HUES64 (cell line): ENCODE data around the gene MYO7B.

ENCODE experiments used
- H3K27ac ChIP-seq: 2 replicates; pipeline ENCODE4 v1.7.0; 2013; ENCODE audit warnings: low read depth, low read length, inconsistent platforms
- H3K27me3 ChIP-seq: 2 replicates; pipeline ENCODE4 v1.6.1; 2013; ENCODE audit warnings: mild to moderate bottlenecking, low read length; ENCODE audit not compliant: insufficient read depth
- H3K36me3 ChIP-seq: 2 replicates; pipeline ENCODE4 v1.6.1; 2013; ENCODE audit warnings: mild to moderate bottlenecking, low read length; ENCODE audit not compliant: insufficient read depth
- H3K4me1 ChIP-seq: 2 replicates; pipeline ENCODE4 v1.6.1; 2013; ENCODE audit warnings: mild to moderate bottlenecking, low read length, moderate library complexity; ENCODE audit not compliant: insufficient read depth
- H3K4me3 ChIP-seq: 2 replicates; pipeline ENCODE4 v1.5.1; 2013; ENCODE audit warnings: mild to moderate bottlenecking, low read length, moderate library complexity
- H3K9ac ChIP-seq: 2 replicates; pipeline ENCODE4 v1.6.1; 2013; ENCODE audit warnings: mild to moderate bottlenecking, low read depth, low read length
- H3K9me3 ChIP-seq: 2 replicates; pipeline ENCODE4 v1.6.1; 2013; ENCODE audit warnings: low read depth, low read length; ENCODE audit not compliant: insufficient read depth
- WGBS: fragments of 150-250, 120-280 bp; methylation state at CpG from one replicate; pipeline ENCODE4 v1.1.7; 2013; ENCODE audit warnings: missing lambda C conversion rate; 5-methylcytosine and 5-hydroxymethylcytosine counted together

Gene MYO7B

GRCh38 chr2:127646487-127647241, 111.2 kb downstream of the MYO7B start:
- no peaks in the 10 kb centered on the region for H3K4me1 ChIP-seq

GRCh38 chr2:127647242-127648190, 112.0 kb downstream of the MYO7B start:
- Histone ChIP-seq H3K27ac (no peak overlapping the region), H3K27me3 (no peaks in the 10 kb centered on the region), H3K9ac (no peak overlapping the region)

More at GRCh38 chr2:127646487-127647241, 111.2 kb downstream of the MYO7B start:
- 94% methylated on average over 24 of the region's 24 CpGs for WGBS
- no peaks in the 10 kb centered on the region for H3K36me3 ChIP-seq
- H3K27me3 ChIP-seq: no peaks in the 10 kb centered on the region
- H3K9ac ChIP-seq: no peak overlapping the region
- H3K27ac ChIP-seq: no peak overlapping the region
- H3K4me3 ChIP-seq: no peak overlapping the region
- H3K9me3 ChIP-seq: no peaks in the 10 kb centered on the region

GRCh38 chr2:127648321-127648720, 112.8 kb downstream of the MYO7B start:
- Histone ChIP-seq H3K36me3 (no peaks in the 10 kb centered on the region), H3K9ac (no peak overlapping the region), H3K9me3 (no peaks in the 10 kb centered on the region), H3K4me1 (no peaks in the 10 kb centered on the region), H3K27ac (no peak overlapping the region), H3K27me3 (no peaks in the 10 kb centered on the region), H3K4me3 (no peak overlapping the region)
- 90% methylated on average over 6 of the region's 6 CpGs for WGBS

More at GRCh38 chr2:127647242-127648190, 112.0 kb downstream of the MYO7B start:
- H3K4me1 ChIP-seq: no peaks in the 10 kb centered on the region
- no peaks in the 10 kb centered on the region for H3K9me3 ChIP-seq
- WGBS: 77% methylated on average over 16 of the region's 16 CpGs
- no peaks in the 10 kb centered on the region for H3K36me3 ChIP-seq
- no peak overlapping the region for H3K4me3 ChIP-seq

- 77% methylated on average over 12 of the region's 12 CpGs for WGBS
- no peaks in the 10 kb centered on the region for H3K4me1 ChIP-seq
Observed at GRCh38 chr2:127649100-127649611, 113.7 kb downstream of the MYO7B start.

GRCh38 chr2:127649684-127650040, 114.2 kb downstream of the MYO7B start:
- H3K9me3 ChIP-seq: no peaks in the 10 kb centered on the region
- no peak overlapping the region for H3K4me3 ChIP-seq
- H3K9ac ChIP-seq: no peak overlapping the region
- no peaks in the 10 kb centered on the region for H3K27me3 ChIP-seq
- H3K4me1 ChIP-seq: no peaks in the 10 kb centered on the region
- WGBS: 17% methylated on average over 7 of the region's 7 CpGs
- no peaks in the 10 kb centered on the region for H3K36me3 ChIP-seq
- no peak overlapping the region for H3K27ac ChIP-seq

More at GRCh38 chr2:127649100-127649611, 113.7 kb downstream of the MYO7B start:
- H3K36me3 ChIP-seq: no peaks in the 10 kb centered on the region
- H3K4me3 ChIP-seq: no peak overlapping the region
- H3K9me3 ChIP-seq: no peaks in the 10 kb centered on the region
- no peak overlapping the region for H3K27ac ChIP-seq
- no peak overlapping the region for H3K9ac ChIP-seq
- no peaks in the 10 kb centered on the region for H3K27me3 ChIP-seq

GRCh38 chr2:127650041-127650784, 114.7 kb downstream of the MYO7B start:
- no peaks in the 10 kb centered on the region; the same call in 1 of the 2 replicates for H3K4me1 ChIP-seq
- no peaks in the 10 kb centered on the region for H3K36me3 ChIP-seq
- 81% methylated on average over 17 of the region's 17 CpGs for WGBS
- no peak overlapping the region for H3K27ac ChIP-seq
- no peaks in the 10 kb centered on the region for H3K27me3 ChIP-seq
- no peak overlapping the region for H3K9ac ChIP-seq
- no peaks in the 10 kb centered on the region for H3K9me3 ChIP-seq
- no peak overlapping the region for H3K4me3 ChIP-seq

GRCh38 chr2:127650785-127651380, 115.4 kb downstream of the MYO7B start:
- H3K27ac ChIP-seq: no peak overlapping the region
- H3K27me3 ChIP-seq: no peaks in the 10 kb centered on the region
- WGBS: 96% methylated on average over 28 of the region's 28 CpGs

GRCh38 chr2:127651381-127651809, 115.9 kb downstream of the MYO7B start:
- Histone ChIP-seq H3K4me1 (peaks cover 7% of the 10 kb centered on the region; the same call in 1 of the 2 replicates), H3K9ac (no peak overlapping the region), H3K27ac (no peak overlapping the region), H3K27me3 (no peaks in the 10 kb centered on the region), H3K4me3 (no peak overlapping the region), H3K9me3 (no peaks in the 10 kb centered on the region), H3K36me3 (no peaks in the 10 kb centered on the region)
- WGBS: 92% methylated on average over 29 of the region's 29 CpGs

More at GRCh38 chr2:127650785-127651380, 115.4 kb downstream of the MYO7B start:
- peaks cover 7% of the 10 kb centered on the region; the same call in 1 of the 2 replicates for H3K4me1 ChIP-seq
- H3K36me3 ChIP-seq: no peaks in the 10 kb centered on the region
- H3K4me3 ChIP-seq: no peak overlapping the region
- no peak overlapping the region for H3K9ac ChIP-seq
- no peaks in the 10 kb centered on the region for H3K9me3 ChIP-seq

GRCh38 chr2:127651971-127652550, 116.6 kb downstream of the MYO7B start:
- WGBS: 91% methylated on average over 14 of the region's 14 CpGs

GRCh38 chr2:127652786-127653357, 117.4 kb downstream of the MYO7B start:
- peaks cover 7% of the 10 kb centered on the region; the same call in 1 of the 2 replicates for H3K4me1 ChIP-seq
- WGBS: 84% methylated on average over 25 of the region's 25 CpGs
- H3K27me3 ChIP-seq: no peaks in the 10 kb centered on the region
- no peak overlapping the region for H3K9ac ChIP-seq
- no peak overlapping the region for H3K27ac ChIP-seq
- H3K4me3 ChIP-seq: no peak overlapping the region
- no peaks in the 10 kb centered on the region for H3K36me3 ChIP-seq
- H3K9me3 ChIP-seq: no peaks in the 10 kb centered on the region

More at GRCh38 chr2:127651971-127652550, 116.6 kb downstream of the MYO7B start:
- Histone ChIP-seq H3K9me3 (no peaks in the 10 kb centered on the region), H3K9ac (no peak overlapping the region), H3K27me3 (no peaks in the 10 kb centered on the region), H3K4me3 (no peak overlapping the region), H3K27ac (no peak overlapping the region), H3K36me3 (no peaks in the 10 kb centered on the region), H3K4me1 (peaks cover 7% of the 10 kb centered on the region; the same call in 1 of the 2 replicates)
